Measurements from ENCODE around the gene TRIO. TPM values are rescaled to one million over a fixed set of nuclear protein-coding genes. Genes with fewer than 3 reads are reported as not detected.

Gene TRIO
- total RNA-seq, 1 experiment from 2014 or later, result 88.8 TPM

GRCh38 chr5:14256026-14256690, 113.0 kb downstream of the TRIO start (continued):
- no peak for TF ChIP-seq ERG (CRISPR knock-in tag; IDR thresholded peaks at IDR 0.05)
- TF ChIP-seq TEAD4 (CRISPR knock-in tag; IDR thresholded peaks at IDR 0.05), result no peak
- no peak for TF ChIP-seq JAZF1 (CRISPR knock-in tag; IDR thresholded peaks at IDR 0.05)
- no peak for TF ChIP-seq GTF2I (CRISPR knock-in tag; conservative IDR thresholded peaks at IDR 0.05)
- no peak for TF ChIP-seq GRHL2 (CRISPR knock-in tag; IDR thresholded peaks at IDR 0.05; ENCODE audit: insufficient replicate concordance, severe bottlenecking)
- no peak for TF ChIP-seq ZSCAN18 (CRISPR knock-in tag; IDR thresholded peaks at IDR 0.05)
- TF ChIP-seq, protein P1, sequence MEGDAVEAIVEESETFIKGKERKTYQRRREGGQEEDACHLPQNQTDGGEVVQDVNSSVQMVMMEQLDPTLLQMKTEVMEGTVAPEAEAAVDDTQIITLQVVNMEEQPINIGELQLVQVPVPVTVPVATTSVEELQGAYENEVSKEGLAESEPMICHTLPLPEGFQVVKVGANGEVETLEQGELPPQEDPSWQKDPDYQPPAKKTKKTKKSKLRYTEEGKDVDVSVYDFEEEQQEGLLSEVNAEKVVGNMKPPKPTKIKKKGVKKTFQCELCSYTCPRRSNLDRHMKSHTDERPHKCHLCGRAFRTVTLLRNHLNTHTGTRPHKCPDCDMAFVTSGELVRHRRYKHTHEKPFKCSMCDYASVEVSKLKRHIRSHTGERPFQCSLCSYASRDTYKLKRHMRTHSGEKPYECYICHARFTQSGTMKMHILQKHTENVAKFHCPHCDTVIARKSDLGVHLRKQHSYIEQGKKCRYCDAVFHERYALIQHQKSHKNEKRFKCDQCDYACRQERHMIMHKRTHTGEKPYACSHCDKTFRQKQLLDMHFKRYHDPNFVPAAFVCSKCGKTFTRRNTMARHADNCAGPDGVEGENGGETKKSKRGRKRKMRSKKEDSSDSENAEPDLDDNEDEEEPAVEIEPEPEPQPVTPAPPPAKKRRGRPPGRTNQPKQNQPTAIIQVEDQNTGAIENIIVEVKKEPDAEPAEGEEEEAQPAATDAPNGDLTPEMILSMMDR (IDR thresholded peaks at IDR 0.05), result no peak
- TF ChIP-seq NFE2L1 (CRISPR knock-in tag; IDR thresholded peaks at IDR 0.05), result no peak

DNA sequence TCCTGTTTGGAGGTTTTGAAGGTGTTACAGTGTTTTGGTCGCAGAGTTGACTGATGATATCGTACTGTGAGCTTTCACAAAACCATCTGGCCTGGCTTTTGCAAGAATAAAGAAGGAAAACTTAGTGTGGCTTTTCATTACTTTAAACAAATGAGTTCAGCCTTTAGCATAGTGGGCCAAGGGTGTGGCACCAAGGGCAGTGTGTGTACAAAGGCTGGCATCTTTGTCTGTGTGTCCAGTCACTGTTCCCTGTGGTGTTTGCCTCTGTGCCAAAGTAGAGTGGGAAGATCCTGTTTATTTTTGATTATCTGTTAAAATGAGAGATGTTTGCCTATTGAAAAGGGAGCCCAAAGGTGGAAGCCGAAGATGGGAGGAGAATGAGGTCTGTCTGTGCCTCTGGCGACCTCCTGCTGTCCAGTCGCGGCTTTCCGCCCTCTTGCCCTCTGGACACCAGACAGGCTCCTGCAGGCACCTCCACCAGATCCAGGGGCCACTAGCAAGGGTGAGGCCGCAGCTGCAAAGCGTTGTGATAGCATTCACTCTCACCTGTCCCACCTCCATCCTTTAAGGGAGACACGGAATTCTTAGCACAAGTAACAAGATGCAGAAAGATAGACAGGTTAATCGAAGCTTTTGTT, 113.7 kb downstream of the TRIO start:
- Mint-ChIP-seq H3K27ac (peak overlapping the region; percentile 34; the same call in 1 of the 2 replicates), H3K36me3 (peaks cover 13% of the 10 kb centered on the region), H3K4me3 (no peak overlapping the region), H3K27me3 (ENCODE audit: low read depth) (no peaks in the 10 kb centered on the region), H3K4me1 (peaks cover 71% of the 10 kb centered on the region), H3K9me3 (peaks cover 17% of the 10 kb centered on the region)
- DNase-seq (ENCODE audit: low spot score) (no peak), ATAC-seq (no peak)
- ChIA-PET CTCF (no interaction called here), POLR2A (no interaction called here)
- TF ChIP-seq RORB (CRISPR knock-in tag; IDR thresholded peaks at IDR 0.05) (no peak), FOXJ3 (CRISPR knock-in tag; IDR thresholded peaks at IDR 0.05; ENCODE audit: borderline replicate concordance) (no peak), ATF2 (CRISPR knock-in tag; IDR thresholded peaks at IDR 0.05; ENCODE audit: borderline replicate concordance, low read depth) (no peak), USF1 (CRISPR knock-in tag; IDR thresholded peaks at IDR 0.05) (no peak), ATF3 (CRISPR knock-in tag; conservative IDR thresholded peaks at IDR 0.05) (no peak)
- TF ChIP-seq, protein P2, sequence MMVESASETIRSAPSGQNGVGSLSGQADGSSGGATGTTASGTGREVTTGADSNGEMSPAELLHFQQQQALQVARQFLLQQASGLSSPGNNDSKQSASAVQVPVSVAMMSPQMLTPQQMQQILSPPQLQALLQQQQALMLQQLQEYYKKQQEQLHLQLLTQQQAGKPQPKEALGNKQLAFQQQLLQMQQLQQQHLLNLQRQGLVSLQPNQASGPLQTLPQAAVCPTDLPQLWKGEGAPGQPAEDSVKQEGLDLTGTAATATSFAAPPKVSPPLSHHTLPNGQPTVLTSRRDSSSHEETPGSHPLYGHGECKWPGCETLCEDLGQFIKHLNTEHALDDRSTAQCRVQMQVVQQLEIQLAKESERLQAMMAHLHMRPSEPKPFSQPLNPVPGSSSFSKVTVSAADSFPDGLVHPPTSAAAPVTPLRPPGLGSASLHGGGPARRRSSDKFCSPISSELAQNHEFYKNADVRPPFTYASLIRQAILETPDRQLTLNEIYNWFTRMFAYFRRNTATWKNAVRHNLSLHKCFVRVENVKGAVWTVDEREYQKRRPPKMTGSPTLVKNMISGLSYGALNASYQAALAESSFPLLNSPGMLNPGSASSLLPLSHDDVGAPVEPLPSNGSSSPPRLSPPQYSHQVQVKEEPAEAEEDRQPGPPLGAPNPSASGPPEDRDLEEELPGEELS (CRISPR knock-in tag; IDR thresholded peaks at IDR 0.05), result no peak
